ENCODE results near the gene POU3F1. TPM values are rescaled to one million over a fixed set of nuclear protein-coding genes. Genes with fewer than 3 reads are reported as not detected.

Gene POU3F1
- total RNA-seq, 1 experiment from 2014 or later, result 5.8 TPM

- H3K36me3 Mint-ChIP-seq (ENCODE audit: insufficient read depth in 1 of 3, low read depth in 3 of 3), result peaks cover 14 to 23% (median 21%) of the 10 kb centered on the region in 3 experiments
- no peaks in the 10 kb centered on the region for H4K20me1 ChIP-seq (ENCODE audit: control insufficient read depth, insufficient read depth, insufficient read length)
Observed at GRCh38 chr1:38046884-38047602, 450 bp upstream of the POU3F1 start.

More at GRCh38 chr1:38046884-38047602, 450 bp upstream of the POU3F1 start:
- Histone ChIP-seq H2BK20ac (ENCODE audit: low read depth, low read length, poor library complexity, severe bottlenecking) (no peak overlapping the region), H2BK120ac (ENCODE audit: low read depth, low read length, poor library complexity, severe bottlenecking) (no peak overlapping the region), H3K56ac (ENCODE audit: insufficient read length, low read depth, low read length) (no peak overlapping the region), H3K4ac (ENCODE audit: low read depth, low read length) (no peak overlapping the region), H3K27me3 (ENCODE audit: insufficient read depth, low read length) (peaks cover 10% of the 10 kb centered on the region; the same call in 1 of the 2 replicates), H2BK5ac (ENCODE audit: insufficient read length, low read length) (no peak overlapping the region), H2AK5ac (ENCODE audit: insufficient read length, low read length) (no peak overlapping the region), H3K9ac (ENCODE audit: extremely low read depth, insufficient read length, low read length) (no peak overlapping the region), H3K14ac (ENCODE audit: insufficient read depth, low read length) (no peak overlapping the region; the same call in 1 of the 2 replicates), H2BK12ac (ENCODE audit: insufficient read length, low read depth, low read length) (no peak overlapping the region), H3K4me1 (ENCODE audit: insufficient read depth, low read length) (no peaks in the 10 kb centered on the region; the same call in 1 of the 2 replicates), H3K9me3 (ENCODE audit: control insufficient read depth, low read depth, low read length) (no peaks in the 10 kb centered on the region), H3K79me1 (ENCODE audit: insufficient read depth, low read depth, low read length, poor library complexity, severe bottlenecking) (no peaks in the 10 kb centered on the region), H3K23ac (ENCODE audit: insufficient read length, low read depth, low read length) (no peak overlapping the region), H3K23me2 (ENCODE audit: insufficient read length, low read depth, low read length, poor library complexity, severe bottlenecking) (peaks cover 22% of the 10 kb centered on the region), H3K4me2 (ENCODE audit: insufficient read depth, insufficient read length, low read length) (peak overlapping the region; percentile 47), H3K79me2 (ENCODE audit: insufficient read depth, low read length) (no peaks in the 10 kb centered on the region; the same call in 1 of the 2 replicates), H4K5ac (ENCODE audit: insufficient read length, low read depth, low read length) (no peak overlapping the region), H3K18ac (ENCODE audit: insufficient read length, low read depth, low read length) (no peak overlapping the region), H3T11ph (ENCODE audit: low read length) (no peak overlapping the region), H2AFZ (ENCODE audit: low read length) (no peak overlapping the region), H4K91ac (ENCODE audit: insufficient read length, low read depth, low read length) (no peak overlapping the region), H2BK15ac (ENCODE audit: low read depth, low read length) (no peak overlapping the region), H3K27ac (ENCODE audit: insufficient read length, low read depth, low read length) (no peak overlapping the region), H4K8ac (replicated peaks; ENCODE audit: insufficient read length, low read depth, low read length) (no peak overlapping the region)
- H3K4me3 Mint-ChIP-seq, result peak overlapping the region; percentile 73 to 88
- no CpG with 5 or more reads among the region's 99 CpGs for WGBS (ENCODE audit: extremely low coverage, insufficient read length, low lambda C conversion rate)
- H3K27me3 Mint-ChIP-seq (ENCODE audit: low read depth), result peaks cover 56% of the 10 kb centered on the region
- H3K27ac Mint-ChIP-seq, result no peak overlapping the region
- H3K4me1 Mint-ChIP-seq, result peaks cover 43 to 54% of the 10 kb centered on the region in 2 experiments
- peak; percentile 13; the same call in 1 of the 3 replicates for TF ChIP-seq CTCF (conservative IDR thresholded peaks at IDR 0.05)
- peak; percentile 90 for DNase-seq
- H3K9me3 Mint-ChIP-seq, result peaks cover 0 to 2% of the 10 kb centered on the region in 2 experiments; a peak in 1 of 5 replicates

Measured in H9 (cell line).